ENCODE results near the gene CCT7.
A peak's percentile ranks its signal among the peaks of the same experiment; 100 is the strongest.

Gene CCT7

GRCh38 chr2:73268366-73268829, 34.3 kb downstream of the CCT7 start:
- H3K79me2 ChIP-seq (ENCODE audit: control insufficient read depth, low read length): peaks cover 69% of the 10 kb centered on the region
- peaks cover 10% of the 10 kb centered on the region for H4K20me1 ChIP-seq (ENCODE audit: control insufficient read depth, insufficient read depth, low read depth, low read length)
- no peaks in the 10 kb centered on the region for H3K9me2 ChIP-seq (replicated peaks; ENCODE audit: control insufficient read depth, low read length)
- no peak overlapping the region for H3K4me2 ChIP-seq (ENCODE audit: low read length)
- H3K4me3 ChIP-seq (ENCODE audit: low read length): no peak overlapping the region
- TF ChIP-seq EZH2phosphoT487 (IDR thresholded peaks at IDR 0.05; ENCODE audit: borderline replicate concordance, low read length) (no peak), CTCF (IDR thresholded peaks at IDR 0.05; ENCODE audit: low read depth, low read length, poor library complexity, severe bottlenecking) (no peak)
- H3K27ac ChIP-seq (ENCODE audit: low read depth, low read length): no peak overlapping the region
- H3K9me3 ChIP-seq (ENCODE audit: control insufficient read depth, insufficient read depth, low read length): no peaks in the 10 kb centered on the region
- H3K27me3 ChIP-seq (ENCODE audit: control insufficient read depth, low read length): no peaks in the 10 kb centered on the region
- H3F3A ChIP-seq (ENCODE audit: control insufficient read depth, insufficient read depth): no peaks in the 10 kb centered on the region; the same call in 1 of the 2 replicates
- H3K4me1 ChIP-seq (ENCODE audit: control insufficient read depth, low read length): peaks cover 5% of the 10 kb centered on the region
- peaks cover 79% of the 10 kb centered on the region for H3K36me3 ChIP-seq (ENCODE audit: control insufficient read depth, low read length)

- Histone ChIP-seq H3K4me1 (ENCODE audit: control insufficient read depth, low read length) (peaks cover 5% of the 10 kb centered on the region), H3K9me3 (ENCODE audit: control insufficient read depth, insufficient read depth, low read length) (no peaks in the 10 kb centered on the region), H3K79me2 (ENCODE audit: control insufficient read depth, low read length) (peaks cover 76% of the 10 kb centered on the region), H3K36me3 (ENCODE audit: control insufficient read depth, low read length) (peaks cover 81% of the 10 kb centered on the region), H3K9me2 (replicated peaks; ENCODE audit: control insufficient read depth, low read length) (no peaks in the 10 kb centered on the region), H3K27me3 (ENCODE audit: control insufficient read depth, low read length) (no peaks in the 10 kb centered on the region), H3K27ac (ENCODE audit: low read depth, low read length) (no peak overlapping the region), H4K20me1 (ENCODE audit: control insufficient read depth, insufficient read depth, low read depth, low read length) (peaks cover 10% of the 10 kb centered on the region), H3K4me3 (ENCODE audit: low read length) (peak overlapping the region; percentile 48; the same call in 1 of the 2 replicates), H3K4me2 (ENCODE audit: low read length) (peak overlapping the region; percentile 44), H3F3A (ENCODE audit: control insufficient read depth, insufficient read depth) (no peaks in the 10 kb centered on the region; the same call in 1 of the 2 replicates)
- TF ChIP-seq CTCF (IDR thresholded peaks at IDR 0.05; ENCODE audit: low read depth, low read length, poor library complexity, severe bottlenecking) (no peak), EZH2phosphoT487 (IDR thresholded peaks at IDR 0.05; ENCODE audit: borderline replicate concordance, low read length) (no peak)
These were observed 35.0 kb downstream of the CCT7 start for GRCh38 chr2:73268830-73269685.

- H3K27ac ChIP-seq (ENCODE audit: low read depth, low read length): no peak overlapping the region
- H3K4me1 ChIP-seq (ENCODE audit: control insufficient read depth, low read length): peaks cover 5% of the 10 kb centered on the region
- H3K9me3 ChIP-seq (ENCODE audit: control insufficient read depth, insufficient read depth, low read length): no peaks in the 10 kb centered on the region
- H3F3A ChIP-seq (ENCODE audit: control insufficient read depth, insufficient read depth): no peaks in the 10 kb centered on the region; the same call in 1 of the 2 replicates
- H3K4me2 ChIP-seq (ENCODE audit: low read length): peak overlapping the region; percentile 44
- peaks cover 79% of the 10 kb centered on the region for H3K36me3 ChIP-seq (ENCODE audit: control insufficient read depth, low read length)
- no peaks in the 10 kb centered on the region for H3K27me3 ChIP-seq (ENCODE audit: control insufficient read depth, low read length)
- H3K79me2 ChIP-seq (ENCODE audit: control insufficient read depth, low read length): peaks cover 84% of the 10 kb centered on the region
- H3K9me2 ChIP-seq (replicated peaks; ENCODE audit: control insufficient read depth, low read length): no peaks in the 10 kb centered on the region
- peak overlapping the region; percentile 48 for H3K4me3 ChIP-seq (ENCODE audit: low read length)
- H4K20me1 ChIP-seq (ENCODE audit: control insufficient read depth, insufficient read depth, low read depth, low read length): peaks cover 10% of the 10 kb centered on the region
- TF ChIP-seq CTCF (IDR thresholded peaks at IDR 0.05; ENCODE audit: low read depth, low read length, poor library complexity, severe bottlenecking) (no peak), EZH2phosphoT487 (IDR thresholded peaks at IDR 0.05; ENCODE audit: borderline replicate concordance, low read length) (no peak)
These were observed 35.8 kb downstream of the CCT7 start for GRCh38 chr2:73269686-73270465.

Data from DOHH2 (cell line).